HepG2 (cell line): Measurements from ENCODE around the gene HSP90AB1. TPM values are rescaled to one million over a fixed set of nuclear protein-coding genes. Genes with fewer than 3 reads are reported as not detected.

Source experiments
- BRF2 ChIP-seq: sonication (generic); formaldehyde crosslinking; IDR thresholded peaks from 2 replicates; pipeline ENCODE4 v1.8.1; 2022; ENCODE audit warnings: mild to moderate bottlenecking, missing genetic modification reagents
- EEA1 ChIP-seq: sonication (generic); formaldehyde crosslinking; IDR thresholded peaks from 2 replicates; pipeline ENCODE4 v1.5.1; 2020; ENCODE audit warnings: mild to moderate bottlenecking, missing genetic modification reagents, borderline replicate concordance
- EP300 ChIP-seq, 3 experiments: sonication (generic) in 1 of 3; formaldehyde crosslinking in 1 of 3; IDR thresholded peaks; 2 replicates each; pipeline versions ENCODE4 v1.5.1 to v1.6.1; 2011 to 2020; ENCODE audit warnings: low read depth in 2 of 3, low read length in 2 of 3, borderline replicate concordance in 1 of 3, improper control_type of control experiment in 1 of 3, mild to moderate bottlenecking in 1 of 3, missing genetic modification reagents in 1 of 3, moderate library complexity in 1 of 3
- GATA4 ChIP-seq: sonication (generic); IDR thresholded peaks from 2 replicates; pipeline ENCODE4 v1.6.1; 2016; ENCODE audit warnings: antibody characterized with exemption, low read depth, borderline replicate concordance
- GZF1 ChIP-seq: sonication (generic); formaldehyde crosslinking; IDR thresholded peaks from 2 replicates; pipeline ENCODE4 v1.5.1; 2020; ENCODE audit warnings: mild to moderate bottlenecking, missing genetic modification reagents
- HMG20A ChIP-seq: IDR thresholded peaks from 2 replicates; pipeline ENCODE4 v1.6.1; 2016; ENCODE audit warnings: borderline replicate concordance
- IRX3 ChIP-seq: sonication (generic); formaldehyde crosslinking; IDR thresholded peaks from 2 replicates; pipeline ENCODE4 v1.8.1; 2023; ENCODE audit warnings: mild to moderate bottlenecking, low read depth, missing genetic modification reagents, borderline replicate concordance
- MAFG ChIP-seq: sonication (generic); formaldehyde crosslinking; IDR thresholded peaks from 2 replicates; pipeline ENCODE4 v1.5.1; 2020; ENCODE audit warnings: mild to moderate bottlenecking, missing genetic modification reagents
- MATR3 ChIP-seq: sonication (generic); formaldehyde crosslinking; IDR thresholded peaks from 2 replicates; pipeline ENCODE4 v1.4.0; 2020; ENCODE audit warnings: missing genetic modification reagents
- MEF2D ChIP-seq: sonication (generic); formaldehyde crosslinking; IDR thresholded peaks from 2 replicates; pipeline ENCODE4 v1.5.1; 2020; ENCODE audit warnings: mild to moderate bottlenecking, missing genetic modification reagents
- PHF20 ChIP-seq: sonication (generic); formaldehyde crosslinking; IDR thresholded peaks from 2 replicates; pipeline ENCODE4 v1.5.0; 2020; ENCODE audit warnings: mild to moderate bottlenecking, missing genetic modification reagents
- SRF ChIP-seq: IDR thresholded peaks from 2 replicates; pipeline ENCODE4 v1.6.1; 2011; ENCODE audit warnings: mild to moderate bottlenecking, low read depth, low read length, moderate library complexity
- TFE3 ChIP-seq: IDR thresholded peaks from 2 replicates; pipeline ENCODE4 v1.6.1; 2016
- ZFP37 ChIP-seq: sonication (generic); formaldehyde crosslinking; IDR thresholded peaks from 2 replicates; pipeline ENCODE4 v1.4.0; 2020; ENCODE audit warnings: missing genetic modification reagents, borderline replicate concordance
- ZFX ChIP-seq: sonication (generic); formaldehyde crosslinking; IDR thresholded peaks from 2 replicates; pipeline ENCODE4 v1.4.0; 2020; ENCODE audit warnings: mild to moderate bottlenecking, low read depth, missing genetic modification reagents, moderate library complexity
- ZNF260 ChIP-seq: sonication (generic); formaldehyde crosslinking; IDR thresholded peaks from 2 replicates; pipeline ENCODE4 v1.4.0; 2020; ENCODE audit warnings: missing genetic modification reagents, low read depth, mild to moderate bottlenecking, borderline replicate concordance
- ZNF281 ChIP-seq: sonication (generic); formaldehyde crosslinking; IDR thresholded peaks from 2 replicates; pipeline ENCODE4 v1.4.0; 2020; ENCODE audit warnings: missing genetic modification reagents, borderline replicate concordance
- ZNF329 ChIP-seq: sonication (generic); formaldehyde crosslinking; IDR thresholded peaks from 2 replicates; pipeline ENCODE4 v1.9.0; 2021; ENCODE audit warnings: low read depth, mild to moderate bottlenecking, missing genetic modification reagents
- ZNF343 ChIP-seq: sonication (generic); formaldehyde crosslinking; IDR thresholded peaks from 2 replicates; pipeline ENCODE4 v1.4.0; 2020; ENCODE audit warnings: mild to moderate bottlenecking, missing genetic modification reagents
- ZNF441 ChIP-seq: sonication (generic); formaldehyde crosslinking; IDR thresholded peaks from 2 replicates; pipeline ENCODE4 v1.7.0; 2021; ENCODE audit warnings: missing genetic modification reagents, borderline replicate concordance
- ZNF552 ChIP-seq: sonication (generic); formaldehyde crosslinking; IDR thresholded peaks from 2 replicates; pipeline ENCODE4 v1.9.0; 2022; ENCODE audit warnings: missing genetic modification reagents, mild to moderate bottlenecking, borderline replicate concordance
- ZNF761 ChIP-seq: sonication (generic); formaldehyde crosslinking; conservative IDR thresholded peaks from 2 replicates; pipeline ENCODE4 v1.4.0; 2020; ENCODE audit warnings: mild to moderate bottlenecking, missing genetic modification reagents
- ZNF766 ChIP-seq: sonication (generic); formaldehyde crosslinking; IDR thresholded peaks from 2 replicates; pipeline ENCODE4 v1.5.0; 2020; ENCODE audit warnings: missing genetic modification reagents, borderline replicate concordance
- ZSCAN31 ChIP-seq: sonication (generic); formaldehyde crosslinking; IDR thresholded peaks from 2 replicates; pipeline ENCODE4 v1.5.0; 2020; ENCODE audit warnings: low read depth, mild to moderate bottlenecking, missing genetic modification reagents
- polyA plus RNA-seq, 8 experiments: library from polyadenylated mRNA; depleted of rRNA in 3 of 8; stranded (reverse) in 7 of 8; unstranded in 1 of 8; fragments of >200 nt; fragmentation: Illumina TruSeq in 4 of 8; extraction: Trizol in 4 of 8; gene quantifications; 2 replicates each; pipeline versions ENCODE4 v1.2.1 to v1.2.3, GENCODE V29; 2011 to 2016; ENCODE audit warnings: low read depth in 4 of 8, missing spikeins in 1 of 8, mixed read lengths in 1 of 8; ENCODE audit not compliant: insufficient read depth in 1 of 8
- total RNA-seq, 5 experiments: library from RNA; depleted of rRNA; stranded (reverse); fragments of >200 nt; fragmentation: Illumina TruSeq; extraction: Trizol; gene quantifications; 2 replicates each; pipeline ENCODE4 v1.2.3, GENCODE V29; 2016; ENCODE audit warnings: low read depth in 1 of 5

The HSP90AB1 gene
- total and polyA plus RNA-seq, 2 of the 13 experiments (the other 11 are each of a cell fraction or from before 2014, with no cell fraction given), result 1,325 to 1,472 TPM

- no peak for TF ChIP-seq ZNF761 (CRISPR knock-in tag)
- TF ChIP-seq MEF2D, result no peak
- TF ChIP-seq EEA1, result no peak
- no peak for TF ChIP-seq ZNF260
- TF ChIP-seq BRF2 (CRISPR knock-in tag), result no peak
- no peak for TF ChIP-seq ZFX (CRISPR knock-in tag)
- TF ChIP-seq SRF, result no peak
- TF ChIP-seq EP300 (IDR thresholded peaks at IDR 0.05; ENCODE audit: low read depth in 2 of 2, low read length in 2 of 2), result no peak
- TF ChIP-seq EP300 (CRISPR knock-in tag; IDR thresholded peaks at IDR 0.05; ENCODE audit: borderline replicate concordance), result no peak
- no peak for TF ChIP-seq MAFG (CRISPR knock-in tag)
- TF ChIP-seq PHF20, result no peak
- TF ChIP-seq ZNF329 (CRISPR knock-in tag), result no peak
- TF ChIP-seq GZF1 (CRISPR knock-in tag), result no peak
- TF ChIP-seq TFE3, result no peak
- TF ChIP-seq ZFP37 (CRISPR knock-in tag), result no peak
- TF ChIP-seq ZNF552 (CRISPR knock-in tag), result no peak
- no peak for TF ChIP-seq MATR3 (CRISPR knock-in tag)
- TF ChIP-seq IRX3, result no peak
- no peak for TF ChIP-seq ZNF343 (CRISPR knock-in tag)
- TF ChIP-seq ZNF441, result no peak
- 0 out of 2 replicates have a peak, but pooled peaks have one; percentile 3 for TF ChIP-seq ZNF281 (CRISPR knock-in tag)
- TF ChIP-seq GATA4, result no peak
- no peak for TF ChIP-seq ZSCAN31
- TF ChIP-seq ZNF766, result no peak
- TF ChIP-seq HMG20A (CRISPR knock-in tag), result no peak
These were observed 17.5 kb downstream of the HSP90AB1 start (continued) for GRCh38 chr6:44264154-44265006.
